Stomach (tissue), 4 donors: ENCODE measurements around the gene NCKAP5.

Source experiments
- CTCF ChIP-seq, 7 experiments: fragments of 450-650 bp in 4 of 7; fragments of 200-600 bp in 3 of 7; sonication (generic) in 3 of 7; IDR thresholded peaks; one replicate each; pipeline ENCODE4 v1.5.1; 2016 to 2019; ENCODE audit warnings: antibody characterized with exemption in 7 of 7, control low read depth in 2 of 7, mild to moderate bottlenecking in 1 of 7
- EP300 ChIP-seq: sonication (generic); formaldehyde crosslinking; IDR thresholded peaks from one replicate; pipeline ENCODE4 v1.6.1; 2017; ENCODE audit warnings: antibody characterized with exemption
- POLR2A ChIP-seq, 4 donors: fragments of 450-650 bp; IDR thresholded peaks; one replicate each; pipeline ENCODE4 v1.6.1; 2016; ENCODE audit warnings: antibody characterized with exemption in 4 of 4, control low read depth in 2 of 4, mild to moderate bottlenecking in 1 of 4, moderate library complexity in 1 of 4
- POLR2AphosphoS5 ChIP-seq, 3 donors: sonication (generic); formaldehyde crosslinking; IDR thresholded peaks; one replicate each; pipeline ENCODE4 v1.6.1; 2016; ENCODE audit warnings: antibody characterized with exemption in 3 of 3

DNA sequence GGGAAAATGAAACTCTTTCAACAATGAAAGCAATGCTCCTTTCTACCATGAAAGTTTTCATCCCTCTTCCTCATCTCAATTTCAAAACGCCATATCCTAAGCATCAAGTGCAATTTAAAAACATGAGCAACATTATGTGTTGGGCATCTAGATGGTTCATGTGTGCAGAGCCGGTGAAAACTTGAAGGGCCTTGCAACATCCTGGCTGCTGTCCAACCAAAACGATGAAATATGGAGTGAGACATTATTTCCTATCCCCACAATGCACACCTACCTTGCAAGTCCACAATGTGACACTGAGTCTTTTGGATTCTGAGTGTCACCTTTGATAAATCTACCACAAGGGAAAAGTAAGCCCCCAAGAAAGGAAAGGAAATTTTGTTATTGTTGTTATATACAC is 110.0 kb downstream of the NCKAP5 start:
- TF ChIP-seq CTCF (IDR thresholded peaks at IDR 0.05) (no peak), POLR2AphosphoS5 (IDR thresholded peaks at IDR 0.05) (no peak), EP300 (no peak), POLR2A (IDR thresholded peaks at IDR 0.05) (no peak)
